Osteoblast (primary cell): Measurements from ENCODE around the gene MRPL34. TPM values are rescaled to one million over a fixed set of nuclear protein-coding genes. Genes with fewer than 3 reads are reported as not detected.

ENCODE experiments used
- DNase-seq: peaks from one replicate; pipeline ENCODE4 v3.0.0; 2011; ENCODE audit warnings: low spot score, mixed read lengths; ENCODE audit not compliant: insufficient read length; ENCODE audit errors: missing footprints
- H2AFZ ChIP-seq: 2 replicates; pipeline ENCODE4 v1.6.0; 2011; ENCODE audit warnings: mild to moderate bottlenecking, low read length
- H3K27ac ChIP-seq: 2 replicates; pipeline ENCODE4 v1.5.1; 2011; ENCODE audit warnings: mild to moderate bottlenecking, low read depth, low read length, moderate library complexity
- H3K27me3 ChIP-seq: 2 replicates; pipeline ENCODE4 v1.6.0; 2012; ENCODE audit warnings: mild to moderate bottlenecking, control low read depth, inconsistent platforms, low read length, moderate library complexity; ENCODE audit not compliant: insufficient read depth
- H3K36me3 ChIP-seq: 2 replicates; pipeline ENCODE4 v1.5.1; 2011; ENCODE audit warnings: mild to moderate bottlenecking, low read length, control low read depth, moderate library complexity; ENCODE audit not compliant: insufficient read depth
- H3K4me1 ChIP-seq: 2 replicates; pipeline ENCODE4 v1.5.1; 2011; ENCODE audit warnings: mild to moderate bottlenecking, low read length, control low read depth, moderate library complexity; ENCODE audit not compliant: insufficient read depth
- H3K4me2 ChIP-seq: 2 replicates; pipeline ENCODE4 v1.6.0; 2011; ENCODE audit warnings: mild to moderate bottlenecking, low read length; ENCODE audit not compliant: insufficient read depth
- H3K4me3 ChIP-seq: fragments of 200-600 bp; sonication (generic); 3 replicates; pipeline ENCODE4 v1.5.1; 2012; ENCODE audit warnings: mild to moderate bottlenecking, low read length, inconsistent platforms; ENCODE audit not compliant: insufficient read depth
- H3K79me2 ChIP-seq: 2 replicates; pipeline ENCODE4 v1.6.0; 2012; ENCODE audit warnings: mild to moderate bottlenecking, low read length, control low read depth, inconsistent platforms; ENCODE audit not compliant: insufficient read depth
- H3K9me3 ChIP-seq: 2 replicates; pipeline ENCODE4 v1.5.1; 2011; ENCODE audit warnings: low read depth, low read length, control low read depth
- H4K20me1 ChIP-seq: 2 replicates; pipeline ENCODE4 v1.6.0; 2012; ENCODE audit warnings: mild to moderate bottlenecking, low read length, control low read depth; ENCODE audit not compliant: insufficient read depth
- total RNA-seq: library from RNA; depleted of rRNA; stranded (reverse); fragments of >200 nt; gene quantifications from 2 replicates; pipeline ENCODE4 v1.2.3, GENCODE V29; 2012
- TF ChIP-seq, protein P1 (sequence below): IDR thresholded peaks from 2 replicates; pipeline ENCODE4 v1.5.1; 2011; ENCODE audit warnings: mild to moderate bottlenecking, low read depth, low read length, moderate library complexity; ENCODE audit errors: extremely low read depth

The MRPL34 gene
- total RNA-seq, 1 donor = 40.5 TPM

DNA sequence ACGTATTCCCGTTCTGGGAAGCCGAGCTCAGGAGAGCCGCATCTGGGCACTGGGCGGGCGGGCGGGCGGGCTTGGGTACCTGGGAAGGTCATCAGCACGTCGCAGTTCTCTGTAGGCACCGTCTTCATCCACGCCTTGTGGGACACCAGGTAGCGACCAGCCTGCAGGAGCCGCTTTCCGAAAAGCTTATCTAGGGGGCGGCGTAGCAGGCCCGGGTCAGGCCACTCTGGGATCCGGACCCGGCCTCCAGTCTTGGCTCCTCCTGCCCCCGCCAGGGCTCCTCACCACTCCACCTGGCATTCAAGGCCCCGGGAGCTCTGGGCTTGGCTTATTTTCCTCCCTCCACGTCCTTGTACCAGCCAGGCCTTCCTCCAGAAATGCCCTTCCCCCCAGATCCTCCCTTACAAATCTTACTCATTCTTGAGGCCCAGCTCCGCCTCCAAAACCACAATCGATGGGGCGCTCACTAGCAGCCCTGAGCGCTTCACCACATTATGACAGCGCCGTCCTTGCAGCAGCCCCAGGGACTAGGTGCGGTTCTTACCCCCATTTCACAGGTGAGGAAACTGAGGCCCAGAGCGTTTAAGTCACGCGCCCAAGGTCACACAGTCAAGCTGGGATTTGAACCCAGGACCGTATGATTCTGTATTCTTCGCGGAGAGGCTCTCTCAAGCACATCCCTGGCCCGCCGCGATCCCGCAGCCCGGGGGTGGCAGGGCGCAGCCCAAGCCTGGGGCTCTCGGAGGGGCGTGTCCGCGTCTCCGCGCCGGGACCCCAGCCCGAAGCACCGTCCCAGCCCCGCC lies 28.1 kb downstream of the MRPL34 start:
- peak overlapping the region; percentile 85 for H2AFZ ChIP-seq
- H3K4me2 ChIP-seq = peak overlapping the region; percentile 89
- H3K9me3 ChIP-seq = no peaks in the 10 kb centered on the region
- peak; percentile 100 for DNase-seq
- no peaks in the 10 kb centered on the region for H3K79me2 ChIP-seq
- H4K20me1 ChIP-seq = no peaks in the 10 kb centered on the region
- TF ChIP-seq, protein P1, sequence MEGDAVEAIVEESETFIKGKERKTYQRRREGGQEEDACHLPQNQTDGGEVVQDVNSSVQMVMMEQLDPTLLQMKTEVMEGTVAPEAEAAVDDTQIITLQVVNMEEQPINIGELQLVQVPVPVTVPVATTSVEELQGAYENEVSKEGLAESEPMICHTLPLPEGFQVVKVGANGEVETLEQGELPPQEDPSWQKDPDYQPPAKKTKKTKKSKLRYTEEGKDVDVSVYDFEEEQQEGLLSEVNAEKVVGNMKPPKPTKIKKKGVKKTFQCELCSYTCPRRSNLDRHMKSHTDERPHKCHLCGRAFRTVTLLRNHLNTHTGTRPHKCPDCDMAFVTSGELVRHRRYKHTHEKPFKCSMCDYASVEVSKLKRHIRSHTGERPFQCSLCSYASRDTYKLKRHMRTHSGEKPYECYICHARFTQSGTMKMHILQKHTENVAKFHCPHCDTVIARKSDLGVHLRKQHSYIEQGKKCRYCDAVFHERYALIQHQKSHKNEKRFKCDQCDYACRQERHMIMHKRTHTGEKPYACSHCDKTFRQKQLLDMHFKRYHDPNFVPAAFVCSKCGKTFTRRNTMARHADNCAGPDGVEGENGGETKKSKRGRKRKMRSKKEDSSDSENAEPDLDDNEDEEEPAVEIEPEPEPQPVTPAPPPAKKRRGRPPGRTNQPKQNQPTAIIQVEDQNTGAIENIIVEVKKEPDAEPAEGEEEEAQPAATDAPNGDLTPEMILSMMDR = no peak
- peak overlapping the region; percentile 82 for H3K4me3 ChIP-seq
- H3K4me1 ChIP-seq = peaks cover 23% of the 10 kb centered on the region
- peak overlapping the region; percentile 28 for H3K27ac ChIP-seq
- no peaks in the 10 kb centered on the region for H3K36me3 ChIP-seq
- H3K27me3 ChIP-seq = no peaks in the 10 kb centered on the region

DNA sequence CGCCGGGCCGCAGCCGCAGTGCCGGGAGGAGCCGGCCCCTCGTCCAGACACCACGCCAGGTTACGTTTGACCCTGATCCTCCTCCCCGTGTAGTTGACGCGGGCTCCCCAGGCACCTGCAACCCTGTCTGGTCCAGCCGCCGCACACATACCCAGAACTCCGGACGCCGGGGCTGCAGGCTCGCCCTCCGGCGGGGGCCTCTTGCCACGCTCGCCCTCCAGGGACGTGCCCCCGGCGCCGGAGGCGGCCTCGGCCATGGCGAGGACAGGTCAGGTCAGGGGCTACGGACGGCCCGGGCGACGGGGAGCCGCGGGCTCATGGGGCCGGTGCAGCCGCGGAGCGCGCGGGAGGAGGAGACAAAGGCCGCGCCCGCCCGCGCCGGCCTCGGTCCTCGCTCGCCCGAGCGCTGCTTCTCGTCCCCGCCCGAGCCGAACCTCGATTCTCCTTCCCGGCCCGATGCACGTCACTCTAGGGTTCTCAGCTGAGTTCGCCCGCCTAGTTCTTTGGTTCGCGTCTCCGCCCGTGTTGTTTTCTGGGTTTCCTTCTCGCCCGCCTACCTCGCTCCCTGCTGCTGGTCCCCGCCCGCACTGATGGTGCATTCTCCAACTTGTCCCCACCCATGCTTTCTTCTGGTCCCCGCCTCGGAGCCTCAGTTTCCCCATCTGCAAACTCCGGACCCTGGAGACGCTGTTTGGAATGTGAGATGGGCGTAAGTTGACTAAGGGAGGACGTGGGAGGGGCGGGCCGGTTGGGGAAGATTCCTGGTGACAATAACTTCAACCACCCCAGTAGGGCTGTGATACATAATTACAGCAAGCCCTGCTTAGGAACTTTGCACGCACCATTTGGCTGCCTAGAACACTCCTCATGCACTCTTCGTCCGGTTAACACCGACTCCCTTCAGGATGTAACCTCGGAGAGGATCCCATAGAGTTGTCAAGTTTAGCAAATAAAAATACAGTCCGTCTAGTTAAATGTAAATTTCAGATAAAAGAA lies 29.0 kb downstream of the MRPL34 start, which contains the start of gene ANO8:
TSS of gene ANO8 (minus strand) at position 442 of the 996 bp plus-strand sequence. CDS start at position 257, 185 bp downstream.
- Histone ChIP-seq H4K20me1 (no peaks in the 10 kb centered on the region), H3K4me1 (peaks cover 23% of the 10 kb centered on the region), H3K9me3 (no peaks in the 10 kb centered on the region), H3K4me2 (peak within 1 kb of the TSS; percentile 89), H3K27me3 (no peaks in the 10 kb centered on the region), H3K79me2 (no peaks in the 10 kb centered on the region), H3K36me3 (no peaks in the 10 kb centered on the region), H3K27ac (peak within 1 kb of the TSS; percentile 28), H3K4me3 (peak within 1 kb of the TSS; percentile 82), H2AFZ (peak within 1 kb of the TSS; percentile 93)
- TF ChIP-seq, protein P1 = no peak
- DNase-seq = peak; percentile 100

DNA sequence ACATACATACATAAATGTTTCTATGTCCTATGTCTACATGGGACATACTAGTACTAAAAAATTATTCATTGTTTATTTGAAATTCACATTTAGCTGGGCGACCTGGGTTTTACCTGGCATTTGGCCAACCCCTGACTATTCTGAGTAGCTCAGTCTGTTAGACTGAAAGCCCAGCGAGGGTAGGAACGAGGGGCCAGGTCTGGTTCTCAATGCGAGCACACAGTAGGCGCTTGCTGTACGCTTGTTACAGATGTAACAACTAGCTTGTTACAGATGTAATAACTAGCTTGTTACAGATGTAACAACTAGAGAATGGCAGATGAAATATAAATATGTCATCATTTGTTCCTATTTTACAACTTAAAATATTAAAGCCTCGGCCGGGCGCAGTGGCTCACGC lies 29.9 kb downstream of the MRPL34 start:
- Histone ChIP-seq H3K27me3 (no peaks in the 10 kb centered on the region), H3K9me3 (no peaks in the 10 kb centered on the region), H3K4me2 (peak overlapping the region; percentile 89), H3K79me2 (no peaks in the 10 kb centered on the region), H4K20me1 (no peaks in the 10 kb centered on the region), H3K4me3 (no peak overlapping the region), H3K36me3 (no peaks in the 10 kb centered on the region), H3K27ac (no peak overlapping the region), H2AFZ (no peak overlapping the region), H3K4me1 (peaks cover 23% of the 10 kb centered on the region)
- TF ChIP-seq, protein P1 = no peak
- peak; percentile 58 for DNase-seq
